Jurkat, Clone E6-1 (cell line): ENCODE results near the gene HOXA13.

Experiments used
- DNase-seq: peaks from one replicate; pipeline ENCODE4 v3.0.0-alpha.2; 2011; ENCODE audit warnings: low read depth, low spot score
- H3K4me3 ChIP-seq: 2 replicates; pipeline ENCODE4 v1.5.1; 2011; ENCODE audit warnings: mild to moderate bottlenecking, low read length, control low read depth, moderate library complexity

HOXA13 gene

DNA sequence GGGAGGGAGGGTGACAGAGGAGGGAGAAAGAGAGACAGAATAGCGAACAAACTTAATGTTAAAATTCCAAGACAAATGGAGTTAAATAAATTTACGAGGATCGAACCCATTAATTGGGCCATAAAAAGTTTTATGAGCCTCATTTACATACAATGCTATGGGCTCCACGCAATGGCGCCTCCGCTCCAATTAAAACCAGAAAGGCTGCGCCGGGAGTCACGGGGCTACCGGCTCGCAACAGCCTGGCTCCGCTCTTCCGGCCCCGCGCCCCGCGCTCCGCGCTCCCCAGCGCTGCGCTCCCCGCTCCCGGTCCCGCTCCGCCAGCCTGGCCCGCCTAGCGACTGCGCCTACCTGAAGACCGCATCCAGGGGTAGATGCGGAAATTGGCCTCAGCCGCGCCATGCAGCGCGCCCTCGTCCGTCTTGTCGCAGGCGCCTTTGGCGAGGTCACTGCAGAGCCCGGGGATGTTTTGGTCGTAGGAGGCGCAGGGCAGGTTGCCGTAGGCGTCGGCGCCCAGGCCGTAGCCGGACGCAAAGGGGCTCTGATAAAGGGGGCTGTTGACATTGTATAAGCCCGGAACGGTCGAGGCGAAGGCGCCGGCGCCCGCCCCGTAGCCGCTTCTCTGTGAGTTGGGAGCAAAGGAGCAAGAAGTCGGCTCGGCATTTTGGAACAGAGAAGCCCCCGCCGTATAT lies 43.9 kb downstream of the HOXA13 start:
- H3K4me3 ChIP-seq = peak overlapping the region; percentile 65
- DNase-seq = peak; percentile 29

DNA sequence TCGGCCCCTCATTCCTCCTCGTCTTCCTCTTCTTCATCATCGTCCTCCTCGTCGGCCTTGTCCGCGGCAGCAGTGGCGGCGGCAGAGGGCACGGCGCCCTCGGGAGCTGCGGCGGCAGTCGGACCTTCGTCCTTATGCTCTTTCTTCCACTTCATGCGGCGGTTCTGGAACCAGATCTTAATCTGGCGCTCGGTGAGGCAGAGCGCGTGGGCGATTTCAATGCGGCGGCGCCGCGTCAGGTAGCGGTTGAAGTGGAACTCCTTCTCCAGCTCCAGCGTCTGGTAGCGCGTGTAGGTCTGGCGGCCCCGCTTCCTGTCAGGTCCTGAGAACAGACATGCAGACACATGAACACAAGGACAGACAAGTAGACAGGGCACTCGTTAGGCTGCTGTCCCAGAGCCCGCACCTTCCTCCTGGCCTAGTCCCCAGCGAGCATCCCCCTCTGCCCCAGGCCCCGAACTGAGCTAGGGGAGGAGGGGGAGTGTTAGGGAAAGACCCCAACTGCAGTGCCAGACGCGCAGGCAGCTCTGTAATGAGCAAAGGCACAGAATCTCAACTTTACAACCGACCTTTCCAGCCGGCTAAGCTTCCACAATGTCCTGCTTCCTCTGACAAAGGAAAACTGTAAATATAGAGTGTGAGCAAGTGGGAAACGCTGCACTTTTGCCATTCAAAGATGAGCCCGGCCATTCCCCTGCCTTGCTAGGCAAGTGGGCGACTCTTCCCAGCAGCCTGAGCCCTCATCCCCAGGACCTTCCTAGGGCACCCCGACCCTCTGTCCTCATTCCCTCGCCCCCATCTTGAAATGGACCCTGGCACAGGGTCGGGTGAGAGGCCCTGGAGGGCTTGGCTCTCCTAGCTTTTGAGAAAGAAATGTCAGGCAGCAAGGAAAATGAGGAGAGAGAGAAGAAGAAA lies 44.7 kb downstream of the HOXA13 start:
- H3K4me3 ChIP-seq = peak overlapping the region; percentile 65
- DNase-seq = no peak

DNA sequence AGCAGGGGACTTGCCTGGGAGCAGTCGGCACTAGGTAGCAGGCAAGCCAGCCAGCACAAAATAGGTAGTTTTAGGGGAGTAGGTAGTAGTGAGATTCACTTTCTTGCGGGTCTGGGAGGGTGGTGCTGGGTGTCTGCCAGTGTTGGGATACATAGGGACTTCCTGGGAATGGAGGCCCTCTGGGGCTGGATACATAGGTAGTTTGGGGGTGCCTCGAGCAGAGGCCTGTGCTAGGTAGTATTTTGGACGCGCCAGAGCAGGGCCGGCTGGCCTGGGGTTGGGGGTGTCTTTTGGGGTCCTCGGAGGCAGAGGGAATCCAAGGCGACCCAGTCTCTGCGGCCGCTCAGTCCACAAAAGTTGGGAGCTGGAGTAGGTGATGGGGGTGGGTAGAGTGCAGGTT lies 45.5 kb downstream of the HOXA13 start:
- no peak overlapping the region for H3K4me3 ChIP-seq
- DNase-seq = no peak

DNA sequence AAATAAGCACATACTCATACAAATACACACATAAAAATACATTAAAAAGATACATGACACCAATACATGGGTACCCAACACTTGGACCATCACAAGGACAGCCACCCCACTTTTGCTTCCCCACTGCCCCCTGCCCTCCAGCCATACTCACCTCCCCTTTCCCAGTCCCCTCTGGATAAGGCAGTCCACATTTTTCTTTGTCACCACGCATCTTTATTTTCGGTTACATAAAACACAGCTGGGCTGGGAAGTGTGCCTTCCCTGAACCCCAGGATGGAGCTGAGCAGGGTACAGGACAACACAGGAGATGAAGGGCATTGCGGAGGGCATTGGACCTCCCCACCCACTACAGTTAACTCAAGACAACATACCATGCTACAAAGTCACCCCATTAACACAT lies 46.4 kb downstream of the HOXA13 start:
- no peak for DNase-seq
- H3K4me3 ChIP-seq = no peak overlapping the region

DNA sequence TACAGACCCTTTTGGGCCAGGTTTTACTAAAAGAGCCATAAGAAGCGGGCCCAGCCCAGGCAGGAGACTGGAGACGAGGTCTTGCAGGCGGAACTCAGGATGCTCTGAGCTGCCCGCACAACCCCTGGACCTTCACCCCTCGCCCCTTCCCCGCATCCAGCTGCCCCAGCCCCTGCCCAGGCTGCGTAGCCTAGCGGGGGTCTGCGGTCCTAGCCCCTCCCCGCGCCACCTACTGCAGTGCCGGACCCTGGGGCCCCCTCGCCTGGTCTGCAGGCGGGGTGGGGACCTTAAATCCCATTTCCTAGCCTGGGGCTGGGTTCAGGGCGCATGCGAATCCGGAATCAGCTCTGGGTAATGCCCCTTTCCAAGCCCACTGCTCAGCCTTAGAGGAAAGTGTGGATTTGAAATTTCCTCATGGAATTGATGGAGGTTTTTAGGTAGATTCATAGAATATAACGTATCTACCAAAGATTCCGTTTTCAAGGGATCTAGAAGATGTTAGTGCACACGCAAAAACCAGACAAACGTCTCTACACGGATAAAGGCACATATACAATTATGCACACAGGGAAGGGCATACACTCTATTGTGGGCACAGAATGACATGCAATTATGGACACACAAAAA lies 47.0 kb downstream of the HOXA13 start:
- DNase-seq = no peak
- H3K4me3 ChIP-seq = no peak overlapping the region

DNA sequence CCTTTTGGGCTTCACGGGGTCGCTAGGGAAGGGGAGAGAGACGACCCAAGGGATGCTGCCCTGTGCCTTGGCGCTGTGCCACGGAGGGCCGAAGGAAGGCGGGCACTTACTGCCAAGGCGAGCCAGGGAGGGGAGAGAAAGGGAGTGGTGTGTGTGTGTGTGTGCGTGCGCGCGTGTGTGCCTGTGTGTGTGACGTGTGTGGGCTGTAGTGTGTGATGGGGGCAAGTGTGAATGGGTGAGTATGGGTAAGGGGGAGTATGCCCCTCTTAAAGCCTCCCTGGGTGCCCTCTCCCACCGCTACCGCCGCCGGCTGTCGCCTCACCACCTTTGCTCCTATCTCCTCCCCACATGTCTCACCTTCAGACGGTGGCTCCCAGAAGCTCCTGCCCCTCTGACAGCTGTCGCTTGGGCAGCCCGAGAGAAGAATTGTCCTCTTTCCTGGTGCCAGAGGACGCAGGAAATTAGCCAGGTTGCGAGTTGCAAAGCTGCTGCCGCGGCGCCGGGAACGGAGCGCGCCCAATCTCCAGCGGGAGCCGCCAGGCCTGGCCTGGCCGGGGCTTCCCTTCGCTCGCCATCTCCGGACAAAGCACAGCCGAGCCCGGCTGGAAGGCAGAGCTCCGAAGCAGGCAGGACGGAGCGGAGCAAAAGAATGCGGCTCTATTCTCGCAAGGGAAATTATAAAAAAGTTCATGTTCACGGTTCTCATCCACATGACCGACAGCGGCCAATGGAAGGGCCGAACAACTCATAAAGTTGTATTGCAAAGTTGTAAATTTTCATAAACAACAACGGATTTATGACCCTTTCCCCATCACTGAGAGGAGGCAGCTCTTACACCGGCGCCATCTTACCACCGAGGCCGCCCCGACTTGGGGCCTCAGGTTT lies 47.7 kb downstream of the HOXA13 start, which contains the start of gene HOXA3:
Gene HOXA3 (minus strand): TSS at position 653 of the 885 bp plus-strand sequence. CDS start 41,943 bp downstream, outside the sequence.
- DNase-seq = no peak
- peak within 1 kb of the TSS; percentile 83 for H3K4me3 ChIP-seq

DNA sequence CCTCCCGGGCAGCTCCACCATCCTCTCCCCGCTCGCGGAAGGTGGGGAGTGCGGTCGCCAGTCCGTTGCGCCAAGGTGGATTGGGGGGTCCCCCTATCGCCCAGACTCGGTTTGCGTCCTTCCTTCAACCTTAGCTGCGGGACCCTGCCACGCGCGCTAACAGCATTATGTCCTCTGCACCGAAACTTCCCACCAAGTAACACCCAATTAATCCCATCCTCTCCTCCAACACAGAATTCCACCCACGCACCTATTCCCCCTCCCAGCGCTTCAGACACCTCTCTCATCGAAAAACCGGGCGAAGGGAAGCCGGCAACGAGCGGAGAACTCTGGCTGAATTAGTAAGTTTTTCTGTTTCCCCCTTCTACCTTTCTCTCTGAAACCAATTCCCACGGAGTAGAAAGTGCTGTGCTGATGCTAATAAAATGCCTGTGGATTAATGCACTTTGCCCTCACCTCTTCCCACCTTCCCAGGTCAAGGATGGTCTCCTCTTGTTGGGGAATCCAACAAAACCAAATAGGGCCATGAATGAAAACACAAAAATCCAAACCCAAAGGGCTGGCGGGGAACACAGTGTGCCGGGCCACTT lies 48.5 kb downstream of the HOXA13 start:
- peak overlapping the region; percentile 83 for H3K4me3 ChIP-seq
- DNase-seq = no peak

DNA sequence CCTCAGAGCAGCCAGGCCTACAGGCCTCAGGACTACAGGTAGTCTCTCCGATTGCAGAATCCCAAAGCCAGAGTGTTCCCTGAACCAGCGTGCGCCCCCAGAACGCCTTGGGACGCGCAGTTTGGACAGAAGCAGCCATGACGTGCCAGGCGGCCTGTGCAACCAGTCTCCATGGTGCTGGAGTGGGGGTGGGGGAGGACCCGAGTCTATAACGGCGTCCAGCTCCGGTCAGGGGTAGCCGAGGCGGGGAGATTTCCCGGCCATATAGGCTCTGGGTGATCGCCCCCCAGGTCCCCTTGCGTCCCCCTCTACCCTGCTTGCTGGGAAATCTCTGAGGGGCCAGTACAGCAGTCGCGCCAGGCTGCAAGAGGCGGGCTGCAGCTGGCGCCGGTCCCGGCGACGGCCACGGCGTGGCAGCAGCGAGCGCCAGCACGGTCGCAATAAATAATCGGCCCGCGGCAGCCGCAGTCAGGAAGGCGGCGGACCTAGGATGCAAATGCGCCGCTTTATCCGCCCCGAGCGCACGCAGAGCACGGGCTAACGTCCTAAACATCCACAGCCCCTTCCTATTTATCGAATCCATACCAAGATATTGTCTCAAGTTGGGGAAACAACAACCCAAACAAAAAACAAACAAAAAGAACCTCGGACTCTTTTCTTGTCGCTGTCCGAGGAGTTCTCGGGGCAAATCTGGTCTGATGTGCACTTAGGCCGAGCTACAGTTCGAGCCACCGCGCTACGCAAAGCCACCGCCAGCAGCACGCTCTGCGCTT lies 49.1 kb downstream of the HOXA13 start:
- peak; percentile 65 for DNase-seq
- peak overlapping the region; percentile 83 for H3K4me3 ChIP-seq

DNA sequence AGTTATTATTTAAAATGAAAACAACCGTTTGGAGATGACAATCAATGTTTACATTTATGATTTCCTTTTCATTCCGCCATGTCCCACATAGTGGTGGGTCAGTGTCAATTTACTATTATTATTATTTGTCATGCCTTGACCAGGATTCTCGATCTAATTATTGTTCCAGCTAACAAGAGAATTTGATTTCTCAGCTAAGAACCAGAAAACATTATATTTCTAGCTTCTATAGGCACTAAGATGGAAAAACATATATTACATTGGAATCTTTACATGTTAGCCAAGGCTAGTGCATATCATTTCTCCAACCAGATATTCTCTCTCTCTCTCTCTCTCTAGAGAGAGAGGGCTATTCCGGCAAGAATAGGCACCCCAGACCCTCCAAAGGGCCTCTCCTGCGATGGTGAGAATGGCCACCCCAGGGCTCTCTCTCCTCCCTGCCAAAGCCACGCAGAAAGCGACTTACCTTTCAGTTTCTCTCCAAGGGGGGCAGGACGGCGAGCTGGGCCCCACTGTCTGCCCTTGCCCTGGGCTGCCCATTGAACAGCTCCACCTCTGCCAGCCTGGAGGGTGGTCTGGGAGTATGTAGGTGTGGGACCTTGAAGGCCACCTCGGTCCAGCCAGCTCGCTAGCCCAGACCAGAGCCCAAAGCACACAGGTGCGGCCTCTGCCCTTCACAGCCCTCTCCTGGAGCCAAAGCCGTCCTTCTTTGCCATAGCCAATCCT lies 49.9 kb downstream of the HOXA13 start:
- peak overlapping the region; percentile 83 for H3K4me3 ChIP-seq
- no peak for DNase-seq

DNA sequence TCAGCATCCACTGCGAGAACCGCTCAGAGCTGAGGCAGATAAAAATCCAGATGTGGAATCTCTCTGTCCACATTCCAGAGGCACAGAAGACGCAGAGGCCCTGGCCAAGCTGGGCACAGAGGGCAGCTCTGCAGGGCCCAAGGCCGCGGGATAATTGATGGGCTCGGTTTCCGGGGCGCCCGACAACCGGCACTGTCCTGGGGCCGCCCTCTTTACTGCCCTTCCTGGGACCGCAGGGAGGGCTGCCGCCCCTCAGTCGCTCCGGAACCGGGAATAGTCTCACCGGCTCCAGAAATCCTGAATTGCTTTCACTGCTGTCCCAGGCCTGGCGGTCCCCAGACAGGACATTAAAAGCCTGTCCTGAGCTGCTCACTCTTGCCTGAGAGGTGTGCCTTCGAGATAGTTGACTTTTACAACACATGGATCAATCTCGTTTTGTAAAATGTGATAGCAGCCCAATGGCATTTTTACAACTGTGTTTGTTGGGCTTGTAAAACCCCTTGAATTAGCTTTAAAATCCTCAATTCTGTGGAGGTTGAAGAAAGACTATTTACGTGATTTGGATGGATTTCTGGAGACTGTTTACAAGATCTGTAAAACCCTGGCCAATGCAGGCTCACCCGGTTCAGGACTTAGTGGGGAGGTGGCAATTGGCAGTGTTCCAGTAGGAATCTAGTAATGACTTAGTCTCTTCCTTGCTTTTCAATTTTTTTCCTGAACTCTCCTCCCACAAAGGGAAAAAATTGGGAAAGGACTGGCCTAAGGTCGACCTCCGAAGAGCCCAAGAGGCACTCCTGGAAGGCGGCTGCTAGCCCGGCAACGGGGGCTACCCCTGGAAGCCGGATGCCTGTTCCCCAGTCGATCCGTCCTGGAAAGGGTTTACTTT lies 50.9 kb downstream of the HOXA13 start:
- H3K4me3 ChIP-seq = no peak overlapping the region
- DNase-seq = no peak

DNA sequence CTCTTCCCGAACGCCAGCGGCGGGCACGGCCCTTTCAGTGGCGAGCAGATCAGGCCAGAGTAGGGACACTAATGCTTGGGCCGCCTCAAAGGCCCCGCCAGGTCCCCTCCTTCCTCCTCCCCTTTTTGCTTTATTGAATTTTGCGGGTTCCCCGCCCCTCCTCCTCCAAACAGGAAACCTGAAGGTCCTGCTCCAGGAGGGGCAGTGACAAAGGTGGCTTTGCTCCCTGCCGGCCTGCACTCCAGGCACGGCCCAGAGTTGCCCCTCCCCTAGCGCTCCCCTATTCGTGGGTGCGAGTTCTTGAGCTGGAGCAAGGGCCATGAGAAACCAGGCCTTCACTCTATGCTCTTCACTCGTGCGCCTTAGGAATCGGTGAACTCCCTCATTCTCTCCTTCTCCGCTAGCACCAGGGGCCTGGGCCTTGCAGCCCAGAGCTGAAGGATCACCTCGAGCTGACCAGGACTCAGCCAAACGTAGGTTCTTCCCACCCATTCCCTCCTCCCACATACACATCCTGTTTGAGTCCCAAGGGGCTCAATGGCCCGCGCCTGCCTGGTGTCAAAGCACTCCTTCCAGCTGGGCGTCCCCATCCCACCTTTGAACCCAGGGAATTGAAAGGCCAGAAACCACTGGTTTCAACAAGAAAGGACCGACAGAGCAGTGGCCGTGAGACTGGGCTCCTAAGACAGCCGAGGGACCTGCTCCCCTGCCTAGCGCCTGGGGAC lies 51.7 kb downstream of the HOXA13 start:
- H3K4me3 ChIP-seq = no peak overlapping the region
- DNase-seq = no peak

DNA sequence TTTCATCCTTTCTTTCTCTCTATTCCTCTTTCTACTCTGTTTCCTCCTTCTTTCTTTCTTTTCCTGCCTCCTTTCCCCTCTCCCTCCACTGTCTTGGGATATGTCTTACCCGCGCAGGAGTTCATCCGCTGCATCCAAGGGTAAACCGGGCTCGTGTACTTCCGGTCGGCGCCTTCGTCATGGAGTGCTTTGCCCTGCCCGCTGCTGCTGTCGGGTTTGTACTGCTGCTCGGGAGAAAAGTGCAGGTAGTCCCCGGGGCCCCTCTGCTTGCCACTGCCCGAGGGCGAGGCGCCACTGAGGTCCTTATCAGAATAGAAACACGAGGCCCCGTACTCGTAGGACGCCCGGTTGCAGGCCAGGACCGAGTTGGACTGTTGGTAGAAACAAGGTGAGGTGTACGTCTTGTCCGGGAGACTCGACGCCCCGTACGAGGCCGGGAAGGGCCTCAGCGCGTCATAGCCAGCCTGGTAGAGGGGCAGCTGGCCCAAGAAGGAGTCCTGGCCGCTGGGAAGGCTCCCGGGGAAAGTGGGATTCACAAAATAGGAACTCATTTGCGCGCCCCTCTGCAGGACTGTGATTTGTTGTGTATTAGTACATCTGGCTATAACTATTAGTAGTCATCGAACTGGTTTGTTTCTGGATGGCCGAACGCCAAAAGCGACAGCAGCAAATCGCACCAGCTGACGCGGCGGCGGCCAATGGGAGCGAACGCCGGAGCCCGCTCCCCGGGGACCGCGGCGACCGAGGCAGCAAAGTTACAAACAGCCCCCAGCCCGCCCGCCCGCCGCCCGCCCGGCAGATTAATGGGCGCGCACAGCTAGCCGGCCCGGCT lies 52.5 kb downstream of the HOXA13 start, which contains the start of gene HOXA6:
Gene HOXA6 (minus strand): TSS at position 576 of the 832 bp plus-strand sequence. CDS start 25 bp downstream, at position 551.
- no peak within 1 kb of the TSS for H3K4me3 ChIP-seq
- DNase-seq = no peak

DNA sequence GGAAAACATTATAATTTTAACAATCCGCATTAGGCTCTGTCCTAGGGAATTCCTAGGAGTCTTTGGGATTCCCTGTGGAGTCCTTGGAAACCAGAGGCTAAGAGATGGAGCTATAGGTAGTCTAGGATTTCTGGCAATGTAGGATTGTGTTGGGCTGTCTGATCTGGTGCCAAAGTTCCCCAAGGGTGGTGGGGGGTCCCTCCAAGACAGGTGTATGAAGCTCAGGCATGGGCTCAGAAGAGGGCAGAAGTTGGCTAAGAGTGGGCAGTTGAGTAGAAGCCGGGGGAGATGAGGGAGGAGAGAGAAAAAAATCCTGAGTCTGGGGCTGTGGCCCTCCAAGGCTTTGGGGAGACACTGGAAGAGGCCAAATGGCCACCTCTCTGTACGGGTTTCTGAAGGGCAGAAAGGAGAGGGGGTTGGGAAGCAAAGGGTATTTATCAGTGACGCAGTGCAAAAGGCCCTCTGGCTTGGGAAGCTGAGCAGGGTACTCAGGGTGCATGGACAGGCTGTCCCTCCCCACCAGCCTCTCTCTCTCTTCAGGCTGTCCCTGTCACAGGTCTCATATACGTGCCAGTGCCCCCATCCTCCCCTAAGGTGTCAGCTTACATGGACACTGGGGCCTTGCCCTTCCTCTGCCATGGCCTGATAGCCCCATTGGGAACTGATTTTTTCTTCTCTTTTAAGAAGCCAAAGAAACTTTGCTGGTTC lies 53.2 kb downstream of the HOXA13 start:
- no peak for DNase-seq
- H3K4me3 ChIP-seq = no peak overlapping the region

DNA sequence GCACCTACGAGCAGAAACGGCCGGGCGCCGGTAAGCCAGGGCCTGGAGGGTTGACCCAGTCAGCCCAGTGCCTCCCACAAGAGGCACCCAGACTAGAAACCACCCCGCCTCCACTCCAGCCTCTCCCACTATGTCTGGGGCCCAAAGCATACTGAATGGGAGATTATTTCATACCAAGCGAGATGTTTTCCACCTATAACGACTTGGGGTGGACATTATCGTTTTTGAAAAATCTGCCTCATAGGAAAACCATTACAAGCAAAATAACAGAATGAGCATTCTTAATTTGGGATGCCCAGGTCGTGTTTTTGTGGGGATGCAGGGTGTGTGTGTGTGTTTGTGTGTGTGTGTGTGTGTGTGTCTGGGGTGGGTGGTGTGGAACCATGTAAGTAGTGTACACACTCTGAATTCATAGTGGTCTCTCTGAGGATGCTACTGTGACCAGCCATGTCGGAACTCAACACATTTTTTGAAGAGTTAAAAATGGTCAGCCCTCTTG lies 53.9 kb downstream of the HOXA13 start:
- H3K4me3 ChIP-seq = no peak overlapping the region
- DNase-seq = no peak
